ENCODE results near the gene CREB3L1.

Gene CREB3L1

GRCh38 chr11:46277622-46278386 lies at the start of gene CREB3L1:
CREB3L1 (plus strand) TSS chr11:46277662; CDS start chr11:46278112, 450 bp downstream.
- Histone ChIP-seq H3K27ac (no peak within 1 kb of the TSS), H3K9me3 (ENCODE audit: low read depth, low read length) (no peaks in the 10 kb centered on the region), H3K4me3 (peak within 1 kb of the TSS; percentile 75), H3K9ac (ENCODE audit: insufficient read length) (peak within 1 kb of the TSS; percentile 37), H3K36me3 (ENCODE audit: insufficient read depth, low read length) (no peaks in the 10 kb centered on the region)
- no peak for TF ChIP-seq EZH2 (IDR thresholded peaks at IDR 0.05)
- no peak for TF ChIP-seq POLR2AphosphoS5 (IDR thresholded peaks at IDR 0.05; ENCODE audit: borderline replicate concordance, low read depth, low read length)
- no peak for TF ChIP-seq FOXP2 (optimal IDR thresholded peaks at IDR 0.05; ENCODE audit: control extremely low read depth, extremely low read length, insufficient read depth)
- no peak for DNase-seq (ENCODE audit: low read depth, low spot score)

- TF ChIP-seq EZH2 (IDR thresholded peaks at IDR 0.05), result no peak
- TF ChIP-seq POLR2AphosphoS5 (IDR thresholded peaks at IDR 0.05; ENCODE audit: borderline replicate concordance, low read depth, low read length), result no peak
- TF ChIP-seq FOXP2 (optimal IDR thresholded peaks at IDR 0.05; ENCODE audit: control extremely low read depth, extremely low read length, insufficient read depth), result no peak
- Histone ChIP-seq H3K4me3 (no peak overlapping the region), H3K9ac (ENCODE audit: insufficient read length) (no peak overlapping the region), H3K9me3 (ENCODE audit: low read depth, low read length) (no peaks in the 10 kb centered on the region), H3K36me3 (ENCODE audit: insufficient read depth, low read length) (no peaks in the 10 kb centered on the region), H3K27ac (no peak overlapping the region)
- no peak for DNase-seq (ENCODE audit: low read depth, low spot score)
Measured at GRCh38 chr11:46229230-46229629, 48.2 kb upstream of the CREB3L1 start.

- no peak for TF ChIP-seq POLR2AphosphoS5 (IDR thresholded peaks at IDR 0.05; ENCODE audit: borderline replicate concordance, low read depth, low read length)
- TF ChIP-seq FOXP2 (optimal IDR thresholded peaks at IDR 0.05; ENCODE audit: control extremely low read depth, extremely low read length, insufficient read depth), result no peak
- TF ChIP-seq EZH2 (IDR thresholded peaks at IDR 0.05), result no peak
- H3K9ac ChIP-seq (ENCODE audit: insufficient read length), result no peak overlapping the region
- no peaks in the 10 kb centered on the region for H3K9me3 ChIP-seq (ENCODE audit: low read depth, low read length)
- H3K27ac ChIP-seq, result no peak overlapping the region
- H3K4me3 ChIP-seq, result no peak overlapping the region
- no peaks in the 10 kb centered on the region for H3K36me3 ChIP-seq (ENCODE audit: insufficient read depth, low read length)
- DNase-seq (ENCODE audit: low read depth, low spot score), result no peak
Measured at GRCh38 chr11:46234311-46234710, 43.2 kb upstream of the CREB3L1 start.

GRCh38 chr11:46235777-46236688 lies 41.4 kb upstream of the CREB3L1 start:
- DNase-seq (ENCODE audit: low read depth, low spot score), result no peak
- H3K9ac ChIP-seq (ENCODE audit: insufficient read length), result no peak overlapping the region
- TF ChIP-seq POLR2AphosphoS5 (IDR thresholded peaks at IDR 0.05; ENCODE audit: borderline replicate concordance, low read depth, low read length) (no peak), FOXP2 (optimal IDR thresholded peaks at IDR 0.05; ENCODE audit: control extremely low read depth, extremely low read length, insufficient read depth) (no peak), EZH2 (IDR thresholded peaks at IDR 0.05) (no peak)
- H3K4me3 ChIP-seq, result no peak overlapping the region
- H3K27ac ChIP-seq, result no peak overlapping the region
- no peaks in the 10 kb centered on the region for H3K36me3 ChIP-seq (ENCODE audit: insufficient read depth, low read length)
- H3K9me3 ChIP-seq (ENCODE audit: low read depth, low read length), result no peaks in the 10 kb centered on the region

GRCh38 chr11:46236918-46237247 lies 40.6 kb upstream of the CREB3L1 start:
- no peak for DNase-seq (ENCODE audit: low read depth, low spot score)
- H3K36me3 ChIP-seq (ENCODE audit: insufficient read depth, low read length), result no peaks in the 10 kb centered on the region
- H3K4me3 ChIP-seq, result no peak overlapping the region
- TF ChIP-seq FOXP2 (optimal IDR thresholded peaks at IDR 0.05; ENCODE audit: control extremely low read depth, extremely low read length, insufficient read depth), result no peak
- TF ChIP-seq EZH2 (IDR thresholded peaks at IDR 0.05), result no peak
- no peak for TF ChIP-seq POLR2AphosphoS5 (IDR thresholded peaks at IDR 0.05; ENCODE audit: borderline replicate concordance, low read depth, low read length)
- no peak overlapping the region for H3K27ac ChIP-seq
- no peak overlapping the region for H3K9ac ChIP-seq (ENCODE audit: insufficient read length)
- no peaks in the 10 kb centered on the region for H3K9me3 ChIP-seq (ENCODE audit: low read depth, low read length)

GRCh38 chr11:46237248-46238077 lies 40.0 kb upstream of the CREB3L1 start:
- no peak overlapping the region for H3K27ac ChIP-seq
- DNase-seq (ENCODE audit: low read depth, low spot score), result no peak
- no peak for TF ChIP-seq POLR2AphosphoS5 (IDR thresholded peaks at IDR 0.05; ENCODE audit: borderline replicate concordance, low read depth, low read length)
- no peak for TF ChIP-seq EZH2 (IDR thresholded peaks at IDR 0.05)
- no peak for TF ChIP-seq FOXP2 (optimal IDR thresholded peaks at IDR 0.05; ENCODE audit: control extremely low read depth, extremely low read length, insufficient read depth)
- no peak overlapping the region for H3K4me3 ChIP-seq
- no peaks in the 10 kb centered on the region for H3K36me3 ChIP-seq (ENCODE audit: insufficient read depth, low read length)
- H3K9ac ChIP-seq (ENCODE audit: insufficient read length), result no peak overlapping the region
- H3K9me3 ChIP-seq (ENCODE audit: low read depth, low read length), result no peaks in the 10 kb centered on the region

GRCh38 chr11:46238078-46238966 lies 39.1 kb upstream of the CREB3L1 start:
- peak overlapping the region; percentile 66 for H3K4me3 ChIP-seq
- H3K9ac ChIP-seq (ENCODE audit: insufficient read length), result no peak overlapping the region
- TF ChIP-seq EZH2 (IDR thresholded peaks at IDR 0.05) (no peak), POLR2AphosphoS5 (IDR thresholded peaks at IDR 0.05; ENCODE audit: borderline replicate concordance, low read depth, low read length) (no peak), FOXP2 (optimal IDR thresholded peaks at IDR 0.05; ENCODE audit: control extremely low read depth, extremely low read length, insufficient read depth) (no peak)

More at GRCh38 chr11:46238078-46238966, 39.1 kb upstream of the CREB3L1 start:
- Histone ChIP-seq H3K27ac (no peak overlapping the region), H3K9me3 (ENCODE audit: low read depth, low read length) (no peaks in the 10 kb centered on the region), H3K36me3 (ENCODE audit: insufficient read depth, low read length) (no peaks in the 10 kb centered on the region)
- no peak for DNase-seq (ENCODE audit: low read depth, low spot score)

Measured in SK-N-MC (cell line).